Middle frontal gyrus (tissue), 1 donor: ENCODE results near the gene GRAP2.

Experiments
- DNase-seq: peaks from one replicate; pipeline ENCODE4 v3.0.0-alpha.2; 2015; ENCODE audit warnings: low spot score; ENCODE audit errors: extremely low spot score

GRAP2 gene

GRCh38 chr22:39965748-39966147, 64.9 kb downstream of the GRAP2 start:
- DNase-seq, result no peak

DNA sequence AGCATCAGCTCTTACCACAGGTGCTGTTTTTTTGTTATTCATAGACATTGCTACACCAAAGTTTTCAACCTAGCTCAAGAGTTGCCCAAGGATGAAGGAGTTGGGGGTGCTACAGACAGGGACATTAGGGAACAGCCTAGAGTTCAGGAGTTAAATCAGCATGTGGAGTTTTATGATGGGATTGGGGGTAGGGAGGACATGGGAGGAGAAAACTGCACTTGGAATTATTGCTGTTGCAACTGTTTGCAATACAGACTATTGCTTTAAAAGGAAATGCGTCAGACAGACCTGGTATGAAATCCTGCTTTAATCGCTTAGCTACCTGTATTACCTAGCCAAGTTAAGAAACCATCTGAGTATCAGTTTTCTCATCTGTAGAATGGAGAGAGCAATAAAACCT, 65.6 kb downstream of the GRAP2 start:
- DNase-seq, result no peak

DNA sequence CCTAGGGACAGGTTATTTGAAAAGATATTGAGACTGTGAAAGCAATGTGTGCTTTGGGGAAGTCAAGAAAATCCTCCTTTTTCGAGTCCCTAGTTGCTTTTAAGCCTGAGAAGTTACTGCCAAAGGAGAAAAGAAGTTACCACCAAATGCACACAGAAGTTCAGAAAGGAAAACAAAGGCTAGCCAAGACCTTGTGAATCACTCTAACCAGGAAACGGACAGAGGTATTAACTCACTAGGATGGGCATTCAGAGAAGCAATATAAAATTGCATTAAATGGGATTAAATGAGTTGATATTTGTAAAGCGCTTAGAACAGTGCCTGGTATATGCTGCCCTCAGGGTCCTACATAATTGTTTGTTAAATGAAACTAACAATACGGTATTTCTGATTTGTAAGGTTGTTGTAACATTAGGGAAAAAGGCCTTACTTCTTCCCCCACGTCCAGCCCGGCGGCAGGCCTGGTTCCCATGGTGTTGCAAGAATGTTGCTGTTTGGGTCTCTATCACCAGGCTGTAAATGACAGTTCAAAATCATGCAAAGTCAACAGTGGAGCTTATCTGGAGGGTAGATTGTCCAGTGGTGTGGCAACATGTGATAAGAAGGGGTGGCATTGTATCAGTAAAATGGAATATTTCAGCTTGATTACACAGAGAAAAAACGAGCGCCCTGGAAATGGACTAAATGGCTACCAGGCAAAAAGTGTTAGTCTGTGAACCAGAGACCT, 66.4 kb downstream of the GRAP2 start:
- no peak for DNase-seq

GRCh38 chr22:39967996-39968972, 67.4 kb downstream of the GRAP2 start:
- DNase-seq, result no peak

DNA sequence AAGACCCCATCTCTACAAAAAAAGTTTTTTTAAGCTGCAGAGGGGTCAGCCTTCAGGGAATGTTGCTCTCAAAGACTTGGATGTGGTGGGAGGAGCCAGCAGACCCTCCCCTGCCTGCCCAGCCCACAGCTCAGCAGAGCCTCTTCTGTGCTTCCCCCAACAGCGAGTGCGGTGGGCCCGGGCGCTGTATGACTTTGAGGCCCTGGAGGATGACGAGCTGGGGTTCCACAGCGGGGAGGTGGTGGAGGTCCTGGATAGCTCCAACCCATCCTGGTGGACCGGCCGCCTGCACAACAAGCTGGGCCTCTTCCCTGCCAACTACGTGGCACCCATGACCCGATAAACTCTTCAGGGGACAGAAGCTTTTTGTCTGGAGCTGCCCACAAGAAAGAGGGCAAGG, 69.9 kb downstream of the GRAP2 start:
- DNase-seq, result no peak

GRCh38 chr22:39972641-39973040, 71.8 kb downstream of the GRAP2 start:
- DNase-seq, result no peak

GRCh38 chr22:39973656-39974055, 72.8 kb downstream of the GRAP2 start:
- no peak for DNase-seq

DNA sequence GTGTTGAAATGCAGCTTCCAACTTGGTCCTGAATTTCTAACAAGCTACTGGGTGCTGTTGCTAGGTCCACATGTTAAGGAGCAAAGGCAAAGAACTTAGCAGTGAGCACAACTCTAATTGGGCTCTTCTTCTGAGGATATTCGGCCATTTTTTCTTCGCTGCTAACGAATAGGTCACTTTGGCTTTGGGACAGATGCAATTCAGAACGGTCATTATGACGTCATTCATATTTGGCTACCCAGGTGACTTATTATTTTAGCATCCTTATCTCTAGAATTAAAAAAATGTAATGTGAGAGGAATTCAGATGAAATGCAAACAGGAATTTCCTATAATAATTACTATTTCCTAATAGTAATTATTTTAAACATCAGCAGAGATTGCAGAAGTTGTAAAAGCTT, 73.2 kb downstream of the GRAP2 start:
- no peak for DNase-seq

DNA sequence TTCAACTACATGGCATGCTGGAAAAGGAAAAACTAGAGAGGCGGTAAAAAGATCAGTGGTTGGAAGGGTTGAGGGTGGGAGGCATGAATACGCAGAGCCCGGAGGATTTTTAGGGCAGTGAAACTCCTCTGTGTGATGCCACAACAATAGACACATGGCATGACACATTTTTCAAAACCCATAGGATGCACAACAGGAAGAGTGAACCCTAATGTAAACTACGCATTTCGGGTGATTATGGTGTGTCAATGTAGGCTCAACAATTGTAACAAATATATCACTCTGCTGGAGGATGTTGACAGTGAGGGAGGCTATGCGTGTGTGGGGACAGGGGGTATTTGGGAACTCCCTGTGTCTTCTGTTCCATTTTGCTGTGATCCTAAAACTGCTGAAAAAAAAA, 78.2 kb downstream of the GRAP2 start:
- DNase-seq, result no peak

DNA sequence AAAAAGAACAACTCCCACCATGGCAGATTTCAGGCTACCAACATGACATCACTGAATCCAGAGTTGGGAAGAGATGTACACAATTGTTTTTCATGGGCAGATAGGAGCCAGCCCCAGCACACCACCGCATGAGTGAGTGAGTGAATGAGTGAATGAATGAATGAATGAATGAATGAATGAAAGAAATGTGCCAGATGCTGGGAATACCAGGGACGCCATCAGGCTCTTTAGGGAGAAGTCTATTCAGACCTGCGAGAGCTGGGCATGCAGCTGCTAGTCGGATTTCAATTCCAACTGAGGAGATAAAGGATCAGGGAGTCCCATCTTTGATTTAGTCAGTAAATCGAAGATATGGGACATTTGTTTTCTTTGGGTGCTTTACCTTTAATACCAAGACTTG, 78.6 kb downstream of the GRAP2 start:
- no peak for DNase-seq

GRCh38 chr22:39980596-39980995, 79.7 kb downstream of the GRAP2 start:
- DNase-seq, result no peak

GRCh38 chr22:39983346-39983745, 82.5 kb downstream of the GRAP2 start:
- DNase-seq, result no peak

GRCh38 chr22:39984006-39984405, 83.1 kb downstream of the GRAP2 start:
- DNase-seq, result no peak

DNA sequence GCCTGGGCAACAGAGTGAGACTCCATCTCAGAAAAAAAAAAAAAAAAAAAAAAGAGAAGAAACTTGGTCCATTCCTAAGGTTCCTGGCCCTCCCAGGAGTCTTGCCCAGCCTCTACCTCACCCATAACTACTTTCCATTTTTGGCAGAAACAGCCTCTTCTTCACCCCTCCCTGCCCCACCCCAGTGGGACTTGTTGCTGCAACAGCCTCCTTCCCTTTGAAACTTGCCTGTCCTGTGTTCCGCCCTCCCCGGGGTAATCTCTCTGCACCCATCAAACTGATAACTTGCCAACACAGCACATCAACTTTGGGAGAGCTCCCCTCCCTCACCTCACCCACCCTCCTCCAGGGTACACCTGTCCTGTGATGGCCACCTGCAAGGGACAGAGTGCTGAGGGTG, 83.9 kb downstream of the GRAP2 start:
- DNase-seq, result no peak

DNA sequence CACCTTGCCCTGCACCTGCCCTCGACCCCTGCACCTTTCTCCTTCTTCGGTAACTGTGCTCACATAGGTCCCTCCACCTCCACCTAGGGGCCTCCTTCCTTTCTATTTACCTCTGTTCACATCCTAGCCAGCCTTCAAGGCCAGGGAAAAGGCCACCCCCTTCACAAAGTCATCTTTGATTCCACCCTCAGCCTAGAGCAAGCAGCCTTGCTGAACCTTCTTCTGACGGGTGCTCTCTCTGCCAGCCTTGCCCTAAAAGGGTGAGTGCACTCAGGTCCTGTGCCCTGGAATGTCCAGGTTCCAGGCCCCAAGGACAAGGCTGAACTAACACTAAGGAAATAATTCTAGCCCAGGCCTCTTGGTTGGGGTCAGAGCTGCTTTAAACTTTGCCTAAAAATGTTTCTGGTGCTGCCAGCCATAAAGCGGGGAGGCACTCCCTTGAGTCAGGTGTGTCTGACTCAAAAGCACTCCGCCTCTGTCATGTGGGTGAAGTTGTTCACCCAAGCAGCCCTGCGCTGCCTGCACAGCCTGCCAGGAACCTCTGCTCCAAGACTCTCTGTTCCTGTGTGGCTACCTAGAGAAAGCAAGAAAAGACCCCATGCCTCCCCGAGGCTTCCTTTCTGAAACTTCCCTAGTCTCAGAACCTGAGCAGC, 84.6 kb downstream of the GRAP2 start:
- no peak for DNase-seq

- DNase-seq, result no peak
These were observed 87.7 kb downstream of the GRAP2 start for GRCh38 chr22:39988386-39989114.

- DNase-seq, result no peak
These were observed 88.7 kb downstream of the GRAP2 start for GRCh38 chr22:39989633-39990032.

DNA sequence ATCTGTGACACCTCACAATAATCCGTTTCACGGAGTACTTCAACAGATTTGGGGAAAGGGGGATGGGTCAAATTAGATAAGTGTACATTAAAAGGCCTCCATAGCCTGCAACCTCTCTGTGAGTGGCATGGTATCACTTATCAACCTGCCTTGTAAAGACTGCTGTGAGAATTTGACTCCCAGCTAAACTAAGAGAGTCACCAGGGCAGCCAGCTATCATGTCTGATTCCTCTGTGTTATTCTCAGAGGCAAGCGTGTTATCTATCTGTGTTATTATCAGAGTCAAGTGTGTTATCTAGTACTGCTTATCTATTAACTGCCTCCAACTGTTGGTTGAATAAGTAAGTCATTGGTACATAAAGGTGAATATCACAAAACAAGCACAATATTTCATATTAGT, 89.8 kb downstream of the GRAP2 start:
- no peak for DNase-seq

DNA sequence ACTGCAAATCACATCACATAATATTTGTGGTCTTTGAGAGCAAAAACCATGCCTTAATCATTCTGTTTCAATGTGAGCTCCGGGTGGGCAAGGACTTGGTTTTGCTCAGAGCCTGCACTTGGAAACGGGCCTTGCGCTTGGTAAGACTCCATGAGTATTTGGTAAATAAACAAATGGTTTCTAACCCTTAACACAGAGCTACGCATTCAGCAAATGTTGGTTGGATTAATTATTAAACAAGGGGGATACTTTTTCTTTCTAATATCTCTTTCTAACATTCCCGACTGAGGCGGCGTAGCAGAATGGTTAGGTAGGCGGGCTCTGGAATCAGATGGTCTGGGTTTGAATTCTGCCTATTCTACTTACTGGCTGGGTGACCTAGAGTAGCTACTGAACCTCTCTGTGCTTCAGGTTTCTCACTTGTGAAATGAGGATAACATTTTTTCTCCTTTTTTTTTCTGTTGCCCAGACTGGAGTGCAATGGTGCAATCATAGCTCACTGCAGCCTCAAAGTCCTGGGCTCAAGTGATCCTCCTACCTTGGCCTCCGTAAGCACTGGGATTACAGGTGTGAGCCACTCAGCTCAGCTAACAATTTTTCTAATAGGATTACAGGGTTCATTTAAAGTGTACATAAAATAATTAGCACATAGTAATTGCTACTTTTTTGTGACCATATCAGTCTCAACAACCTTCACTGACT, 90.4 kb downstream of the GRAP2 start:
- DNase-seq, result no peak

DNA sequence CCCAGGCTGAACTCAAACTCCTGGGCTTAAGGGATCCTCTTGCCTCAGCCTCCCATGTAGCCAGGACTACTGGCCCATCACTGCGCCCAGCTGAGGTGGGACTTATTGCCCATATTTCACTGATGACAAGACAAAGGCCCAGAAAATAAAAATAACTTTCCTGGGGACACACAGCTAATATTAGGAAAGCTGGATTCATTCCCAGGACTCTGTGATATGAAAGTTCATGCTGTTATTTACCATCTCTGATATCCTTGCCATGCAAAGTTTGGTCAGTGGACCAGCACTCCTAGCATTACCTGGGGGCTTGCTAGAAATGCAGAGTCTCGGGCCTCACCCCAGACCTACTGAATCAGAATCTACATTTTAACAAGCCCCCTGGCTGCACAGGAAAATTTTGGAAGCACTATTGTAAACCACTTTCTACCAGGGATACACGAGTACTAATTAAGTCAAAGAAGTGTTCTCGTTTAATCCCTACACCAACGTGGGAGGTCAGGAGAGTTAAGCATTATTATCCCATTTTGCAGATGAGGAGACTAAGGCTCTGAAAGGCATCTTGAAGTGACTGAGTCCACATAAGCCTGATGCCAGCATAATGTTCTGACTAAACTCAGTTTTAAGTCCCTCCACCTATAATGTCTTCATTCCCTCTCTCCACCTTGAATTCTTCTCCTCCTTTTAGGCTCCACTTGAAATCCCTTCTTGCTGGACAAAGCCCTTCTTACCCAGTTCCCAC, 91.4 kb downstream of the GRAP2 start:
- no peak for DNase-seq
